GM23338 (cell line): ENCODE data around the gene PRKCD.

Source experiments
- CTCF ChIP-seq, 2 experiments: fragments of 200-600 bp in 1 of 2; sonication (generic) in 1 of 2; conservative IDR thresholded peaks; 2 replicates each; pipeline versions ENCODE4 v1.5.1 to v1.6.1; 2016 to 2017; ENCODE audit warnings: antibody characterized with exemption in 2 of 2, low read depth in 2 of 2, mild to moderate bottlenecking in 2 of 2, moderate library complexity in 1 of 2
- EZH2 ChIP-seq: fragments of 200-600 bp; sonication (generic); IDR thresholded peaks from one replicate; pipeline ENCODE4 v1.8.0; 2017; ENCODE audit warnings: antibody characterized with exemption, mild to moderate bottlenecking, low read depth; ENCODE audit not compliant: unreplicated experiment
- POLR2AphosphoS5 ChIP-seq: IDR thresholded peaks from 2 replicates; pipeline ENCODE4 v1.6.1; 2016; ENCODE audit warnings: antibody characterized with exemption, low read depth
- REST ChIP-seq: IDR thresholded peaks from one replicate; pipeline ENCODE4 v1.6.1; 2018; ENCODE audit warnings: antibody characterized with exemption; ENCODE audit not compliant: unreplicated experiment

GRCh38 chr3:53171064-53171418 lies 10.0 kb downstream of the PRKCD start:
- TF ChIP-seq CTCF (conservative IDR thresholded peaks at IDR 0.05; ENCODE audit: low read depth in 2 of 2) (no peak), EZH2 (no peak), REST (no peak), POLR2AphosphoS5 (no peak)
